ENCODE results near the gene APBB1. TPM values are rescaled to one million over a fixed set of nuclear protein-coding genes. Genes with fewer than 3 reads are reported as not detected.

The APBB1 gene
- total and polyA plus RNA-seq, 8 donors: 30.7 to 47.1 (median 42.7) TPM

DNA sequence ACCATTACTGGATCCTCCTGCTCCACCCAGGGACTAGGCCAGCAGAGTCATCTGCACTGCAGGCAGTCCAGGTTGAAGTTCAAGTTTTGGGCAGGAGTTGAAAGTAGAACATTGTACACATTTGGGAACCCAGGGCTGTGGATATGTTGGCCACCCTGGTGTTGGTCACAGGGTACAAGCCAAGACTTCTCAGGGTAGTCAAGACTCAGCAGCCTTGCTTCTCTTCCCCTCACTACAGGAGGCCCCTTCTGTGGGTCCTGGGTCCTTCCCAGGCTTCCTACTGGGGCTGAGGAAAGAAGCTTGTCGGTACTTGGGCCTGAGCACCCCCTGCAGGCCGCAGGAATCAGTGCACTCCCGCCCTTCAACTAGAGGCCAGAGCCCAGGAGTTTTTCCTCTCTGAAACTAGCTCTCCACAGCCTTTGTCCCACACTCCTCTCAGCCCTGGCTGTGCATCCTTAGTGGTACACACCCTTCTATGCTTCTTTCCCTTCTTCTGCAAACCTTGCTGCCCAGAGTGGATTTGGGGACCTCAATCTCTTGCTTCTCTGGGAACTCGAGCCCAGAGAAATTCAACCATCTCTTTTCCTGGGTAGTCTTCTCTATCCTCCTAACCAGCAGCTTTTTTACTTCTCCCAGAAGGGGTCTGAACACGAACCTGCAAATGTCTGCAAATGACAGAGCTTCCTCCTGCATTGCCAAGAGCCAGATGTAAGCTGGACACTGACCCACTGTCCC is 24.5 kb upstream of the APBB1 start:
- Histone ChIP-seq H3K9me3 (no peaks in the 10 kb centered on the region), H3K4me1 (no peaks in the 10 kb centered on the region), H3K4me3 (no peak overlapping the region), H3K27me3 (no peaks in the 10 kb centered on the region), H3K27ac (no peak overlapping the region), H3K36me3 (peaks cover 0 to 5% of the 10 kb centered on the region in 2 donors)
- TF ChIP-seq, protein P1, sequence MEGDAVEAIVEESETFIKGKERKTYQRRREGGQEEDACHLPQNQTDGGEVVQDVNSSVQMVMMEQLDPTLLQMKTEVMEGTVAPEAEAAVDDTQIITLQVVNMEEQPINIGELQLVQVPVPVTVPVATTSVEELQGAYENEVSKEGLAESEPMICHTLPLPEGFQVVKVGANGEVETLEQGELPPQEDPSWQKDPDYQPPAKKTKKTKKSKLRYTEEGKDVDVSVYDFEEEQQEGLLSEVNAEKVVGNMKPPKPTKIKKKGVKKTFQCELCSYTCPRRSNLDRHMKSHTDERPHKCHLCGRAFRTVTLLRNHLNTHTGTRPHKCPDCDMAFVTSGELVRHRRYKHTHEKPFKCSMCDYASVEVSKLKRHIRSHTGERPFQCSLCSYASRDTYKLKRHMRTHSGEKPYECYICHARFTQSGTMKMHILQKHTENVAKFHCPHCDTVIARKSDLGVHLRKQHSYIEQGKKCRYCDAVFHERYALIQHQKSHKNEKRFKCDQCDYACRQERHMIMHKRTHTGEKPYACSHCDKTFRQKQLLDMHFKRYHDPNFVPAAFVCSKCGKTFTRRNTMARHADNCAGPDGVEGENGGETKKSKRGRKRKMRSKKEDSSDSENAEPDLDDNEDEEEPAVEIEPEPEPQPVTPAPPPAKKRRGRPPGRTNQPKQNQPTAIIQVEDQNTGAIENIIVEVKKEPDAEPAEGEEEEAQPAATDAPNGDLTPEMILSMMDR (IDR thresholded peaks at IDR 0.05): peak; percentile 82 to 88
- DNase-seq: peak; percentile 22 to 81 (median 54)
- peak; percentile 90 for ATAC-seq
- intact Hi-C loops (cut with DNase I): loop anchor here in 1 of 2 donors (5.0 kb wide), 1 partner anchor 61 kb away; no protein-coding TSS in a partner anchor

DNA sequence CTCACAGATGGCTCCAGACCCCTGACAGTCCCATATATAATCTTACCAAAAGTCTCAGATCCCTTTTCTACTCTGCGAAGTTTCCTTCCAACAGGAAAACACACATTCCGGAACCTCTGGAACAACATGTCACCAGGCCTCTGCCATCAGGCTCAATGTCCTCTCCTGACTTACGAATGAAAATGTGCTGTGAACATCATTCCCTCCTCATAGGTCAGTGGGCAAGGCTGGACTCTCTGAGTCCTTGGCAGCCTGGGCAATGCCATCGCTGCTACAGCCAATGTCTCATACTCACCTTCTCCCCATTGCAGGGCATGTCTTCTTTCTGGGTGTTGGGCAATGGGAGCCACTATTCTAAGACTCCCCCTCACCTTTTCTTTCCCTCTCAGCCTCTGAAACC is 23.5 kb upstream of the APBB1 start:
- H3K9me3 ChIP-seq: no peaks in the 10 kb centered on the region
- intact Hi-C loops (cut with DNase I): loop anchor here in 1 of 2 donors (5.0 kb wide), 1 partner anchor 60 kb away; no protein-coding TSS in a partner anchor
- TF ChIP-seq, protein P1 (IDR thresholded peaks at IDR 0.05): no peak
- H3K4me3 ChIP-seq: no peak overlapping the region
- no peaks in the 10 kb centered on the region for H3K4me1 ChIP-seq
- H3K36me3 ChIP-seq: peaks cover 0 to under 1% of the 10 kb centered on the region in 2 donors
- DNase-seq: no peak
- H3K27me3 ChIP-seq: no peaks in the 10 kb centered on the region
- no peak overlapping the region for H3K27ac ChIP-seq
- ATAC-seq: no peak

DNA sequence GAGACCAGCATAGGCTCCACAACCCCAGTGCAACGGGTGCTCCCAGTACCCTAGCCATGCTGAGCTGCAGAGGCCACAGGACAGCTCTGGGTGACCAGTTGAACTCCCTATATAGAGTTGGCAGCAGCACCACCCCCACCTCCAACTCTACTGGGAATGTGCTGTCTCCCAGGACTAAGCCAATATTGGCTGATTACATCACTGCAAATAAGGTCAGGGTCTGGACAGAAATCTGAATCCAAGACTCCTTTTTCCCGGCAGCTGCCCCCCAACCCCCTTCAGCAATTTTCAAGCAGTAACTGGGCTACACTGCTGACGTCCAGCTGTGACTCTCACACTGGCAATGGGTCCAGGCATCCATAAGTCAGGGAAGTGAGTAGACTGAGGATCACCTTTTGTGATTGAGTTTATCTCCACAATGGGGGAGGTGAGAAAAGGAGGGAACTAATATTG is 22.0 kb upstream of the APBB1 start, which contains the start of gene HPX:
Gene HPX, minus strand, starts transcription at position 82 of the 453 bp plus-strand sequence. Its CDS starts 24 bp downstream, at position 58.
- intact Hi-C loops (cut with DNase I): loop anchor here in 1 of 2 donors (5.0 kb wide), 1 partner anchor 59 kb away; no protein-coding TSS in a partner anchor
- H3K27me3 ChIP-seq: no peaks in the 10 kb centered on the region
- no peak for DNase-seq
- no peak within 1 kb of the TSS for H3K27ac ChIP-seq
- no peaks in the 10 kb centered on the region for H3K36me3 ChIP-seq
- no peaks in the 10 kb centered on the region for H3K4me1 ChIP-seq
- H3K4me3 ChIP-seq: no peak within 1 kb of the TSS
- TF ChIP-seq, protein P1 (IDR thresholded peaks at IDR 0.05): no peak
- no peaks in the 10 kb centered on the region for H3K9me3 ChIP-seq
- ATAC-seq: no peak

DNA sequence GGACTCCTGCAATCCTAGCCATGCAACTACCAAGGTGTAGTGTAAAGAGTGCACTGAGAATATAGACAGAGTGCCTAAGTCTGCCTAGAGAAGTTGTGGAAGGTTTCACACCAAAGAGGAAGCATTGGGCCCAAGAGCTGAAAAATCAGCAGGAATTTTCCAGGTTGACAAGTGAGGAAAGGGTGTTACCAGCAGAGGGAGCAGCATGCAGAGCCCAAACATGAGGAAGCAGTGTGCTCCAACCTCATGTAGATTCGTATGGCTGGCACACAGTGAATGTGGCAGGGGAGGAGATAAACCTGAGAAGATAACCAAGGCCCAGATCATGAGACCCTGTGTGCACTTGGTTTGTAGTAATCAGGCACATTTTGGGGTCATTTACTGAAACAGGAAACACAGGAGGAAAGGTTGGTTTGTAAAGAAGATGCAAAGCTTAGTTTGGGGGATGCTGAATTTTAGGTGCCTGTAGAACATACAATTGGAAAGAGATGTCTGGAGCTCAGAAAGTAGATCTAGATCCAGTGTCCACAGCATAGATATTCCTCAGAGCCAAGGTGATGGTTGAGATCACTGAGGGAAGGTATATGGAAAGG is 20.2 kb upstream of the APBB1 start:
- Histone ChIP-seq H3K27ac (no peak overlapping the region), H3K9me3 (no peaks in the 10 kb centered on the region), H3K4me1 (no peaks in the 10 kb centered on the region), H3K36me3 (no peaks in the 10 kb centered on the region), H3K4me3 (no peak overlapping the region), H3K27me3 (no peaks in the 10 kb centered on the region)
- ATAC-seq (peak; percentile 86), DNase-seq (peak in 1 of 4 donors; percentile 53)
- intact Hi-C loops (cut with DNase I): loop anchor here in 1 of 2 donors (10.0 kb wide), 1 partner anchor 66 kb away; no protein-coding TSS in a partner anchor
- TF ChIP-seq, protein P1 (IDR thresholded peaks at IDR 0.05): peak; percentile 52 to 53

DNA sequence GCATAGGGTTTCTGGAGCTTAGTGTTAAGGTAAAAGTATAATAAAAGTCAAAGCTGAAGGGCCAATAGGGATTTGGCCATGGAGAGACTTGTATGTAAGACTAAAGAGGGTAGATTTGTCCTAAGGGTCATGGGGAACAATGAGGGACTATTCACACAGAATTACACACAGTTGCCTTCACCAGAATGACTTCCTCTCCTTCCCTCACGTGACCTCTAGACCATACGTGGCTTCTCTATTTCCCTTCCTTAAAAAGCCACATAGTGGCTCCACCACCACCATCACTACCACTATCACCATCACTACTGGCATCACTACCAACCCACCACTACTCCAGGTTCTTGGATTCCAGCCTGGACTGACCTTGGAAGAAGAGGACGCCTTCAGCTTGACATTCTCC is 19.1 kb upstream of the APBB1 start:
- H3K27ac ChIP-seq: no peak overlapping the region
- H3K4me3 ChIP-seq: no peak overlapping the region
- H3K4me1 ChIP-seq: no peaks in the 10 kb centered on the region
- intact Hi-C loops (cut with DNase I): loop anchor here in 1 of 2 donors (10.0 kb wide), 1 partner anchor 67 kb away; no protein-coding TSS in a partner anchor
- DNase-seq (no peak), ATAC-seq (peak; percentile 41)
- no peaks in the 10 kb centered on the region for H3K27me3 ChIP-seq
- H3K36me3 ChIP-seq: no peaks in the 10 kb centered on the region
- H3K9me3 ChIP-seq: no peaks in the 10 kb centered on the region
- TF ChIP-seq, protein P1 (IDR thresholded peaks at IDR 0.05): no peak
